T-helper 2 cell (primary cell): ENCODE results near the gene VEGFB.

Source experiments
- DNase-seq, 5 experiments: peaks; one replicate each; pipeline versions ENCODE4 v3.0.0 to v3.0.0-alpha.2; 2012 to 2022

Gene VEGFB

GRCh38 chr11:64263021-64263946 is 28.9 kb downstream of the VEGFB start:
- no peak for DNase-seq

GRCh38 chr11:64263947-64264317 is 29.5 kb downstream of the VEGFB start:
- no peak for DNase-seq

GRCh38 chr11:64264371-64264852 is 30.0 kb downstream of the VEGFB start:
- no peak for DNase-seq

GRCh38 chr11:64265176-64266160 is 31.1 kb downstream of the VEGFB start:
- DNase-seq = no peak

- no peak for DNase-seq
Observed at GRCh38 chr11:64266339-64266738, 32.0 kb downstream of the VEGFB start.

- DNase-seq = no peak
Observed at GRCh38 chr11:64267207-64267945, 33.0 kb downstream of the VEGFB start.

- DNase-seq = peak in 1 of 5 experiments; percentile 2
Observed at GRCh38 chr11:64268025-64268892, 33.9 kb downstream of the VEGFB start.

- DNase-seq = peak in 3 of 5 experiments; percentile 24 to 62 (median 30)
Observed at GRCh38 chr11:64268893-64269539, 34.6 kb downstream of the VEGFB start.

GRCh38 chr11:64269540-64270220 is 35.3 kb downstream of the VEGFB start:
- peak; percentile 94 to 99 (median 98) for DNase-seq

- no peak for DNase-seq
Observed at GRCh38 chr11:64275031-64275800, 40.8 kb downstream of the VEGFB start.

- DNase-seq = no peak
Observed at GRCh38 chr11:64275841-64276240, 41.5 kb downstream of the VEGFB start.

GRCh38 chr11:64276653-64277431 is 42.5 kb downstream of the VEGFB start:
- DNase-seq = no peak

- no peak for DNase-seq
Observed at GRCh38 chr11:64278576-64279190, 44.3 kb downstream of the VEGFB start.

GRCh38 chr11:64281957-64282770 is 47.8 kb downstream of the VEGFB start:
- no peak for DNase-seq

- DNase-seq = no peak
Observed at GRCh38 chr11:64283092-64283491, 48.7 kb downstream of the VEGFB start.

GRCh38 chr11:64284048-64284961 is 49.9 kb downstream of the VEGFB start, which contains the start of gene BAD:
Gene BAD, minus strand, starts transcription at chr11:64284665. Its CDS starts 297 bp downstream, at chr11:64284368.
- DNase-seq = peak; percentile 85 to 94 (median 88)
